Measurements from ENCODE around the gene TUBGCP2.

DNA sequence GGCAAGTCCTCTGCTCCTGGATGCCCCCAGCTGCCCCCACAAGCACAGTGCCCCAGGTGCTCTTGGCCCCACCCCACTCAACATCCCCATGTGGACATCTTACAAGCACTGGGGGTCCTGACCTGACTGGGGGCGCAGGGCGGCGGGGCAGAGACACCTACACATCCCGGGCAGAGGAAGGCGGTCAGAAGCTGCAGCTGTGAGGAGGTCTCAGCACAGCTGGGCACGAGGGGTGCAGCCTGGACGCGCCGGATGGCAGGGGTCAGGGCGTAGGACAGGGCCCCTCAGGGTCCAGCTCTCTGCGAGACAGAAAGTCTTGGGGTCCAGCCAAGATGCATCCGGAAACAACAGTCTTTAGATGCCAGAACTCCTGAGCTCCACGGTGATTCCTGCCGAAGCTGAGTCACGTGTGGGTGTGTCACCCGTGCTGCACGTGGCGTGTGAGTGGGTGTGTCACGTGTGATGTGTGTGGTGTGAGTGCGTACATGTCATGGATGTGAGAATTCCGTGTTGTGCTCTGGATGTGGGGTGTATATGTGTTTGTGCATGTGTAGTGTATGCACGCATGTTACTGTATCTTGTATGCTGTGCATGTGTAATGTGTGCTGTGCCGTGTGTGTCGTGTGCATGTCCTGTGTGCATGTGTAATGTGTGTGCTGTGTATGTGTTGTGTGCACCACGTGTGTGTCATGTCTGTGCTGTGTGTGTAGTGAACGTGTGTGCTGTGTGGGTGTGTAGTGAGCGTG is 65.9 kb downstream of the TUBGCP2 start:
- TF ChIP-seq, protein P1, sequence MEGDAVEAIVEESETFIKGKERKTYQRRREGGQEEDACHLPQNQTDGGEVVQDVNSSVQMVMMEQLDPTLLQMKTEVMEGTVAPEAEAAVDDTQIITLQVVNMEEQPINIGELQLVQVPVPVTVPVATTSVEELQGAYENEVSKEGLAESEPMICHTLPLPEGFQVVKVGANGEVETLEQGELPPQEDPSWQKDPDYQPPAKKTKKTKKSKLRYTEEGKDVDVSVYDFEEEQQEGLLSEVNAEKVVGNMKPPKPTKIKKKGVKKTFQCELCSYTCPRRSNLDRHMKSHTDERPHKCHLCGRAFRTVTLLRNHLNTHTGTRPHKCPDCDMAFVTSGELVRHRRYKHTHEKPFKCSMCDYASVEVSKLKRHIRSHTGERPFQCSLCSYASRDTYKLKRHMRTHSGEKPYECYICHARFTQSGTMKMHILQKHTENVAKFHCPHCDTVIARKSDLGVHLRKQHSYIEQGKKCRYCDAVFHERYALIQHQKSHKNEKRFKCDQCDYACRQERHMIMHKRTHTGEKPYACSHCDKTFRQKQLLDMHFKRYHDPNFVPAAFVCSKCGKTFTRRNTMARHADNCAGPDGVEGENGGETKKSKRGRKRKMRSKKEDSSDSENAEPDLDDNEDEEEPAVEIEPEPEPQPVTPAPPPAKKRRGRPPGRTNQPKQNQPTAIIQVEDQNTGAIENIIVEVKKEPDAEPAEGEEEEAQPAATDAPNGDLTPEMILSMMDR (optimal IDR thresholded peaks at IDR 0.05 in 1 of 3, IDR thresholded peaks at IDR 0.05 in 1 of 3, conservative IDR thresholded peaks at IDR 0.05 in 1 of 3; ENCODE audit: extremely low read depth in 1 of 3, insufficient read depth in 2 of 3, low read length in 3 of 3): no peak
- TF ChIP-seq EZH2 (IDR thresholded peaks at IDR 0.05; ENCODE audit: low read length): no peak

Data from keratinocyte (primary cell).